HL-60 (cell line): ENCODE results near the gene MALT1.

Experiments
- GABPA ChIP-seq: IDR thresholded peaks from 2 replicates; pipeline ENCODE4 v1.6.1; 2012; ENCODE audit warnings: low read depth
- POLR2AphosphoS5 ChIP-seq: IDR thresholded peaks from 2 replicates; pipeline ENCODE4 v1.6.1; 2012; ENCODE audit warnings: low read depth
- SPI1 ChIP-seq: IDR thresholded peaks from 2 replicates; pipeline ENCODE4 v1.6.1; 2012; ENCODE audit warnings: low read depth, mild to moderate bottlenecking, borderline replicate concordance
- TF ChIP-seq, protein P1 (sequence below): IDR thresholded peaks from one replicate; pipeline ENCODE4 v1.5.1; 2011; ENCODE audit warnings: low read length, control low read depth, inconsistent platforms; ENCODE audit not compliant: insufficient read depth
- TF ChIP-seq, protein P2 (sequence below): IDR thresholded peaks from 2 replicates; pipeline ENCODE4 v1.6.1; 2012; ENCODE audit warnings: low read depth; ENCODE audit not compliant: insufficient replicate concordance

DNA sequence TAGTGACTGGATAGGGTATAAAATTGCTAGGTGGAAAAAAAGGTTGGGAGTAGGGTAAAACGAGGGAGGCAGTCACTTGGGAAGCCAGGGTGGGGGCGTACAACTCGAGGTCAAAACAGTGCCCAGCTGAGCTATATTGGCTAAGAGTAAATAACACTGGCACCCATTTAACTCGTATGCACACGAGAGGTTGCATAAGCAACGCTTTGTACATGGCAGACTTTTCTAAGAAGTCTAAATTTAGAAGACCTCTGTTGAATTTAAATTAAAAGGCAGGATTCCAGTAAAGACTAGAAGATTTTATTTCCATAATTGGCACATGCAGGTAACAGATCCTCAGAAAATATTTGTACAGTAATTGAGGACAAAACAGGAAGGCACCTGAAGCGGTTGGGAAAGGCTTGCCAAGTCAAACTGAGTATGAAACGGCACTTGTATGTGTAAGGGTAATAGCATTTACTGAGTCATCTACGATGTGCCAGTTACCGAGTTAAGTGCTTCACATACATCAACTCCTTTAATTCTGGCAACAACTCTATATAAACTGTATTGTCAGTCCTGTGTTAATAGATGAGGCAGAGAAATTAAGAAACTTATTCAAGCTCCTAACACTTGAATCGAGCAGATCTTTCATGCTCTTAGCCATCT is 1.4 kb upstream of the MALT1 start:
- TF ChIP-seq, protein P1, sequence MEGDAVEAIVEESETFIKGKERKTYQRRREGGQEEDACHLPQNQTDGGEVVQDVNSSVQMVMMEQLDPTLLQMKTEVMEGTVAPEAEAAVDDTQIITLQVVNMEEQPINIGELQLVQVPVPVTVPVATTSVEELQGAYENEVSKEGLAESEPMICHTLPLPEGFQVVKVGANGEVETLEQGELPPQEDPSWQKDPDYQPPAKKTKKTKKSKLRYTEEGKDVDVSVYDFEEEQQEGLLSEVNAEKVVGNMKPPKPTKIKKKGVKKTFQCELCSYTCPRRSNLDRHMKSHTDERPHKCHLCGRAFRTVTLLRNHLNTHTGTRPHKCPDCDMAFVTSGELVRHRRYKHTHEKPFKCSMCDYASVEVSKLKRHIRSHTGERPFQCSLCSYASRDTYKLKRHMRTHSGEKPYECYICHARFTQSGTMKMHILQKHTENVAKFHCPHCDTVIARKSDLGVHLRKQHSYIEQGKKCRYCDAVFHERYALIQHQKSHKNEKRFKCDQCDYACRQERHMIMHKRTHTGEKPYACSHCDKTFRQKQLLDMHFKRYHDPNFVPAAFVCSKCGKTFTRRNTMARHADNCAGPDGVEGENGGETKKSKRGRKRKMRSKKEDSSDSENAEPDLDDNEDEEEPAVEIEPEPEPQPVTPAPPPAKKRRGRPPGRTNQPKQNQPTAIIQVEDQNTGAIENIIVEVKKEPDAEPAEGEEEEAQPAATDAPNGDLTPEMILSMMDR = no peak
- TF ChIP-seq POLR2AphosphoS5 (no peak), GABPA (no peak), SPI1 (no peak)
- TF ChIP-seq, protein P2, sequence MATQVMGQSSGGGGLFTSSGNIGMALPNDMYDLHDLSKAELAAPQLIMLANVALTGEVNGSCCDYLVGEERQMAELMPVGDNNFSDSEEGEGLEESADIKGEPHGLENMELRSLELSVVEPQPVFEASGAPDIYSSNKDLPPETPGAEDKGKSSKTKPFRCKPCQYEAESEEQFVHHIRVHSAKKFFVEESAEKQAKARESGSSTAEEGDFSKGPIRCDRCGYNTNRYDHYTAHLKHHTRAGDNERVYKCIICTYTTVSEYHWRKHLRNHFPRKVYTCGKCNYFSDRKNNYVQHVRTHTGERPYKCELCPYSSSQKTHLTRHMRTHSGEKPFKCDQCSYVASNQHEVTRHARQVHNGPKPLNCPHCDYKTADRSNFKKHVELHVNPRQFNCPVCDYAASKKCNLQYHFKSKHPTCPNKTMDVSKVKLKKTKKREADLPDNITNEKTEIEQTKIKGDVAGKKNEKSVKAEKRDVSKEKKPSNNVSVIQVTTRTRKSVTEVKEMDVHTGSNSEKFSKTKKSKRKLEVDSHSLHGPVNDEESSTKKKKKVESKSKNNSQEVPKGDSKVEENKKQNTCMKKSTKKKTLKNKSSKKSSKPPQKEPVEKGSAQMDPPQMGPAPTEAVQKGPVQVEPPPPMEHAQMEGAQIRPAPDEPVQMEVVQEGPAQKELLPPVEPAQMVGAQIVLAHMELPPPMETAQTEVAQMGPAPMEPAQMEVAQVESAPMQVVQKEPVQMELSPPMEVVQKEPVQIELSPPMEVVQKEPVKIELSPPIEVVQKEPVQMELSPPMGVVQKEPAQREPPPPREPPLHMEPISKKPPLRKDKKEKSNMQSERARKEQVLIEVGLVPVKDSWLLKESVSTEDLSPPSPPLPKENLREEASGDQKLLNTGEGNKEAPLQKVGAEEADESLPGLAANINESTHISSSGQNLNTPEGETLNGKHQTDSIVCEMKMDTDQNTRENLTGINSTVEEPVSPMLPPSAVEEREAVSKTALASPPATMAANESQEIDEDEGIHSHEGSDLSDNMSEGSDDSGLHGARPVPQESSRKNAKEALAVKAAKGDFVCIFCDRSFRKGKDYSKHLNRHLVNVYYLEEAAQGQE = no peak
